IPS DF 6.9 (cell line): ENCODE data around the gene SORCS2.

Source experiments
- DNase-seq: peaks from one replicate; pipeline ENCODE4 v3.0.0-alpha.2; 2013; ENCODE audit warnings: low read depth, low spot score
- H3K27ac ChIP-seq: one replicate; pipeline ENCODE4 v1.5.1; 2013; ENCODE audit warnings: low read length, control low read depth
- H3K27me3 ChIP-seq: 2 replicates; pipeline ENCODE4 v1.6.1; 2013; ENCODE audit warnings: mild to moderate bottlenecking, low read length; ENCODE audit not compliant: control insufficient read depth, insufficient read depth
- H3K36me3 ChIP-seq: 2 replicates; pipeline ENCODE4 v1.6.1; 2013; ENCODE audit warnings: low read length; ENCODE audit not compliant: control insufficient read depth, insufficient read depth
- H3K4me1 ChIP-seq: 2 replicates; pipeline ENCODE4 v1.6.1; 2013; ENCODE audit warnings: low read length; ENCODE audit not compliant: control insufficient read depth, insufficient read depth
- H3K4me3 ChIP-seq: 2 replicates; pipeline ENCODE4 v1.5.1; 2013; ENCODE audit warnings: mild to moderate bottlenecking, low read length
- H3K9me3 ChIP-seq: 2 replicates; pipeline ENCODE4 v1.6.1; 2013; ENCODE audit warnings: low read length, inconsistent platforms; ENCODE audit not compliant: control insufficient read depth, insufficient read depth
- WGBS: extraction: QIAGEN DNeasy Blood & Tissue Kit; methylation state at CpG from one replicate; pipeline ENCODE4 v1.1.7; 2013; ENCODE audit warnings: mixed read lengths, missing lambda C conversion rate; ENCODE audit not compliant: insufficient read length, insufficient coverage; 5-methylcytosine and 5-hydroxymethylcytosine counted together

SORCS2 gene

DNA sequence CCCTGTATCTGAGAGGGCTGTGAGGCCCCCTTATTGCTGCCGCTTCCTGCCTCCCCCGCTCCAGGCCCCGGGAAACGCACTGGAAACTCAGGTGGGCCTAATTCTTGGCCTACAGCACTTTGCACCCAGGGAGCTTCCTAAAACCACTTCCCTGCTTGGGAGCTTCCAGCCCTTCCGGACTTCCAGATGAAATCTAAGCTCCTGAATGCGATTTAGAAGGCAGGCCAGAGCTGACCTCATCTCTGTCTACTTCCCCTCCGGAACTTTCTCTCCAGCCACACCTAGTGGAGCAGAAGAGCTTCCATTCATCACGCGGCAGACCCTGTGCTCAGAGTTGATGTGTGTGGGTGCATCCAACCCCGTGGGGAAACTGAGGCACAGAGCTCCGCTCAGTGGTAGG lies 84.2 kb downstream of the SORCS2 start:
- Histone ChIP-seq H3K27ac (no peak overlapping the region), H3K27me3 (no peaks in the 10 kb centered on the region), H3K36me3 (no peaks in the 10 kb centered on the region), H3K4me3 (no peak overlapping the region), H3K4me1 (no peaks in the 10 kb centered on the region), H3K9me3 (no peaks in the 10 kb centered on the region)
- WGBS: no CpG with 5 or more reads among the region's 11 CpGs
- no peak for DNase-seq

DNA sequence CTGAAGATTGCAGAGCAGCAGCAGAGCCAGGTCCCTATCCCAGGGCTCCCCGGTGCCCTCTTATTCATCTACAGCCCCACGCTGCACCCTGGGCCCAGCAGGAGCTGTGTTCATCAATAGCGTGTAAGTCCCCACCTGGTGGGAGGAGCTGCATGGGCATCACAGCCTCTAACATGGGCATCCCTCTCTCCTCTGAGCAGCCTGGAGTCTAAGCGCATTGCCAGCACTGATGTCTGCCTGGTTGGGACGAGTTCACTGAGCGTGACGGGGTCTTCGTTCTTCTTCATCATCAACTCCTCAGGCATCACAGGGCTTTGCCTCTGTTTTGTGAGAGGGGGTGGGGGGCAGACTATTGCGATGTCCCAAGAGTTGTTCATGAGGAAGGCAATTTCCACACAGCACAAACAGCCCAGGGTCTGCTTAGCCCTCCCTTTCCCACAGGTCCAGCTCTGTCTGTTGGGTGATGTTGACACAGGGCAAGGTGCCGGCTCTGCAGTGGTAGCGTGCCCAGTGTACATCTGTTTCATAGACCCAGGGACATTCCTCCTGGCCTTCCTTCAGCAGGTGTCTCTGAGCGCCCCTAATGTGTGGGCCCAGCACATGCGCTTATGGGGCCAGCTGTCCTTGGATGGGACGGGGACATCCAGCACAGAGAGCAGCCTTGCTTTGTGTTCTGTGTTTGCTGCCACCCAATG lies 85.9 kb downstream of the SORCS2 start:
- no peaks in the 10 kb centered on the region for H3K9me3 ChIP-seq
- no peak overlapping the region for H3K27ac ChIP-seq
- H3K4me3 ChIP-seq: no peak overlapping the region
- no peak for DNase-seq
- H3K4me1 ChIP-seq: no peaks in the 10 kb centered on the region
- WGBS: no CpG with 5 or more reads among the region's 14 CpGs
- H3K36me3 ChIP-seq: no peaks in the 10 kb centered on the region
- no peaks in the 10 kb centered on the region for H3K27me3 ChIP-seq

DNA sequence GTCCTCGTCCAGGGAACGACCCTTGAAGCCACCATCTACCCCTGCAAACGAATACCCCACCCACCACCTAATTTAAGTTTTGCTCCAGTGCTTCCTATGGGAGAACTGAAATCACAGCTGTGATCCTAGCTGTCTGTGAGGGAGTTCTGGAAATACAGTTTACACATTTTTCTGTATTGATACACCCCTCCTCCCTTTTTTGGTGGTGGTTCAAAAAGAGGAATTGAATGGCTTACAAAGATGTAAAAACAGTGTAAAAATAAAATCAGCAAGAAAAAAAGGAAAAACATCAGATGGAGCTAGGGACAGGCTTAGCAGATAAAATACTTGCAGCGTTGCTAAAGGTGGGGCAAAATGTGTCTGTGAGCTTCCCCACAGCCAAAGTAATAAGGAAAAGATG lies 86.6 kb downstream of the SORCS2 start:
- no peak overlapping the region for H3K27ac ChIP-seq
- H3K36me3 ChIP-seq: no peaks in the 10 kb centered on the region
- H3K4me1 ChIP-seq: no peaks in the 10 kb centered on the region
- no peaks in the 10 kb centered on the region for H3K9me3 ChIP-seq
- no peak overlapping the region for H3K4me3 ChIP-seq
- H3K27me3 ChIP-seq: no peaks in the 10 kb centered on the region
- WGBS: no CpG with 5 or more reads among the region's 4 CpGs
- DNase-seq: no peak

DNA sequence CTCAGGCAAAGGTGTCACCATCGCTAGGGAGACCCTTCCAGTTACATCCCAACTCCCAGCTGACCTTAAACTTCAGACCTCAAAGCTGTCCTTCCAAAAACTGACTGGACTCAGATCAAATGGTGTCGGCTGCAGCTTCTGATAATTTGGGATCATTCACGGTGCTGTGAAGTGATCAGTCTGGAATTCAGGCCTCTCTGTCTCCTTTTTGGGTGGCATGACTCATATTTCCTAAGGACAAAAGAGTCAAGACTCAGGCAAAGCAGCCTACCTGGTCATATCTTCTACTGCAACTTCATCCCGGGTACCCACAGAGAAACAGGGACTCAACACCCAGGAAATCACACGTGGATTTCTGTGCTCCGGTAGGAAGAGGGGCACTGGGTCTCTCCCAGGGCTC lies 87.6 kb downstream of the SORCS2 start:
- no peaks in the 10 kb centered on the region for H3K4me1 ChIP-seq
- no peak overlapping the region for H3K4me3 ChIP-seq
- H3K27ac ChIP-seq: no peak overlapping the region
- no peaks in the 10 kb centered on the region for H3K9me3 ChIP-seq
- DNase-seq: no peak
- no peaks in the 10 kb centered on the region for H3K27me3 ChIP-seq
- WGBS: no CpG with 5 or more reads among the region's 6 CpGs
- no peaks in the 10 kb centered on the region for H3K36me3 ChIP-seq

DNA sequence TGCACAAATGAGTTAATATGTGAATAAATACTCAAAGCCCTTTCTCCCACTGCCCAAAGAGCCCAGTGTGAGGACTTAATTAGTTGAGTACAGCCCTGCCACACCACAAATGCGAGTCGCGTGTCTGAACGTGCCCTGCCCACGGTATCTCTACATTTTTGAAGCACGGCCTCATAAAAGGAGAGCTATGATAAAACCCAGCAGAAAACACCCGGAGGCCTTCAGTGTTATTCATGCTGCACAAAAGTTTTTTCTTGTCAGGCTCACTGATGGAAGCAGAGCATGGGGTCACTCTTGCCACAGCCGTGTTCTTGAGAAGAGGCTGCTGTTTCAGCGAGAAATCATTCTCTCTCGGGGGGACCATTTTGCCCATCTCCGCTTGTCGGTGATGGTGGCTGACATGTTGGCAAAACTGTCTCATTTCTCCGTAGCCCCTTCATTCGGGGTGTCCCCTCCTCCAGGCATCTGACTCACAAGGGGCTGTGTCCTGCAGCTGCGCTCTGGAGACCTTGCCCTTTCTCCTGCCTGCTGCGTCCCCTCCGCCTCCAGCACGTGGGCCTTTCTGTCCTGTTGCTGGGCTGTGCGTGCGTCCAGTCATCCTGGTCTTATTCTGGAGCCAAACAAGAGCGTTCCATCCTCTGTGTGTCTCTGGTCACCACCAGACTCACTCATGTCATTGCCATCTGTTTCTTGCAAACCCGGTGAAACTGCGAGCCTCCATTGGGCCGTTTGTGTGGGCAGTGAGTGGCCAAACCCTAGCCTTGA lies 88.8 kb downstream of the SORCS2 start:
- Histone ChIP-seq H3K9me3 (no peaks in the 10 kb centered on the region), H3K4me3 (no peak overlapping the region), H3K27me3 (no peaks in the 10 kb centered on the region), H3K36me3 (no peaks in the 10 kb centered on the region), H3K27ac (no peak overlapping the region), H3K4me1 (no peaks in the 10 kb centered on the region)
- no peak for DNase-seq
- no CpG with 5 or more reads among the region's 24 CpGs for WGBS

DNA sequence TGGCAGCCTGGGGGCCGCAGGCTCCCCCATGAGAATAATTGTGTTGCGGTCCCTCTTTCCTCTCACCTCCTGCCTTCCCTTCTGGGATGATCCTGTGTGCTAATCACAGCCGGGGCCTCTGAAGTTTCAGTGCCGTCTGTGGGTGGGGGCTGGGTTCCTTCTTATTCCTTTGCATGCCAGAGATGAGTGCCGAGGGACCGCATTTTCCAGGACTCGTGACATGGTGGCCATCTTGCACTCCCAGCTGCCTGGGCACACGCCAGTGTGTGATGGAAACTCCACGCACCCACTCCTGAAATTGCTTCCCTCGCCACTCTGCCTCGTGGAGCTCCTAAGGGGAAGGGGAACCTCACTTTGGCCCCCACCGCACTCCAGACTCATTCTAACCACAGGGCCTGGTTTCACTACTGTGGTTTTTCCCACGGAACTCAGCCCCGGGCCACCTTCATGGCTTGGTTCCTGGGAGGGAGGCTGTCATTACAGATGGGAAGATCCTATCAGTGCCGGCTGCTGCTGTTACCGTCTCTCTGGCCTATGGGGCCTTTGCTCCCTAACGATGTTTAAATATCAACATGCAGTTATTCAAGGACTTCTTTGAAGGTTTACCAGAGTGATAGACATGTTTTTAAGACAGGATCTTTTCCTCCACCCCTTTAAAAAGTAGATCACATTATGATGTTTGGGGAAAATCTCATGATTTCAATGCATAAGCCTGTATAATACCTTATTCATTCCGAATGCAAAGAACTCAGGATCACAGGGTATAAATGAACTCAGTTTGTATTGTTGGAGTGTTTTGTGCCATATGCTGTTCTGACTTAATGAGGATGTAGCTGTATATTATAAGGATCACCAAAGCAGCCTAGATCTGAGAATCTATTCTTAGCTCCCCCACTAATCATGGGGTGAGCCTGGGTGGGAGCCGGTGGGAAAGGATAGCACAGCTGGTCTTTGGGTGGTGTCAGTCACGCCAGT lies 89.6 kb downstream of the SORCS2 start:
- H3K27me3 ChIP-seq: no peaks in the 10 kb centered on the region
- no CpG with 5 or more reads among the region's 20 CpGs for WGBS
- H3K36me3 ChIP-seq: no peaks in the 10 kb centered on the region
- no peak overlapping the region for H3K4me3 ChIP-seq
- H3K4me1 ChIP-seq: no peaks in the 10 kb centered on the region
- DNase-seq: no peak
- H3K27ac ChIP-seq: no peak overlapping the region
- H3K9me3 ChIP-seq: no peaks in the 10 kb centered on the region

DNA sequence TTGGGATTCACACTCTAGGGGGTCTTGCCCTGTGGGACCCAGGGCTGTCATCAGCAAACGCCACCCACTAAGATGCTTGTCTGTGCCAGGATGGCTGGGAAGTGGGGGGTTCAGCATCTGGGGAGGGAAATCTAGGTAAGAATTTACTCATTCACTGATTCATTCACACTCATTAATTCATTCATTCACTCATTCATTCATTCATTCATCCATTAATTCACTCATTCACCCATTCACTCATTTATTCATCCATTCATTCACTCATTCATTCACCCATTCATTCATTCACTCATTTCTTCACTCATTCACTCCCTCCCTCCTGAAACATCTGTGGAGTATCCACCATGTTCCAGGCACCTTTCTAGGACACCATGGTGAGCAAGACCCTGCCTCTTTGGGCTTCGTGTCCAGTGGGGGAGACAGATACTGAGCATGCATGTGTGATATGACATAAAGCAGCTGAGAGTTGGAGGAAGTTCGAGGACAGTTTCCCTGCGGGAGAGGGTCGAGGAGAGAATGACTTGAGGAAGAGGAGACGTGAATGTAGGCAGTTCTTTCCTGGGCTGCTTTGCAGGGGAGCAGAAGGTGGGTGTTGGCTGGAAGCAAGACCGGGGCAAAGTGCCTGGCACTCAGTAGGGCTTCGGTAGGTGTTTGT lies 90.6 kb downstream of the SORCS2 start:
- Histone ChIP-seq H3K27ac (no peak overlapping the region), H3K27me3 (no peaks in the 10 kb centered on the region), H3K4me1 (no peaks in the 10 kb centered on the region), H3K36me3 (no peaks in the 10 kb centered on the region), H3K4me3 (no peak overlapping the region), H3K9me3 (no peaks in the 10 kb centered on the region)
- whole genome bisulfite sequencing: no CpG with 5 or more reads among the region's 8 CpGs
- DNase-seq: no peak

DNA sequence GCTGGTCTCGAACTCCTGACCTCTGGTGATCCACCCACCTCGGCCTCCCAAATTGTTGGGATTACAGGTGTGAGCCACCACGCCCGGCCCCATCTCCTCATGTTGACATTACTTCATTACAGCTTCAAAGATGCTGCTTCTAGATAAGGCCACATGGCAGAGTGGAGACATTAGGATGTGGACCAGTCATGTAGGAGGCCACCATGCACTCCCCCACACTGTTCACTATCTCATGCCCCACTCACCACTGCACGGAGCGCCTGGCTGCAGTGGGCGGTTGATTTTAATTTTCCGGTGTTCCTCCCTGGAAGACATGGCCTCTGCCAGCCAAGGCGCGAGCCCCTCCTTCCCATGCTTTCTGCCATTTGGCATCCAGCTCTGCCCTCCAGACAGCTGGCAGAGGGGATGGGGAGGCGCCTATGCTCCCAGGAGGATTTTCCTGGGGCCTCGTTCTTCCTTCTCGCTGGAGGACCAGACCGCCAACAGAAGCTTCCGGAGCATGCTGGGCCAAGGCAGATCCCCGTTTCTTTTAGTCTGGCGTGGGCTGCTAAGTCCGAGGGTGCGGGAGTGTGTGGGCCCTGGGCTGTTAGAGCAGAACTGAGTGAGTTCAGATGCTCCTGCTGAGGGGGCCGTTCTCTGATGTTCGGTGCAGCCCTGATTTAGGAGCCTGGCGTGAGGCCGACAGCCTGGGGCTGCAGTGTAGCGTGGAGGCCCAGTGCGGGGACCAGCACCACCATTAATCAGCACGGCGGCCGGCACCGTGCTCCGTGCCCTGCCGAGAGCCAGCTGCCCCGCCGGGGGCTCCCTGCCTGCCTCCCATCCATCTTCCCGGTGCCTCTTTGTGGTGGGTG lies 93.1 kb downstream of the SORCS2 start:
- Histone ChIP-seq H3K27ac (no peak overlapping the region), H3K27me3 (no peaks in the 10 kb centered on the region), H3K4me1 (no peaks in the 10 kb centered on the region), H3K4me3 (no peak overlapping the region), H3K36me3 (no peaks in the 10 kb centered on the region), H3K9me3 (no peaks in the 10 kb centered on the region)
- no CpG with 5 or more reads among the region's 34 CpGs for WGBS
- DNase-seq: no peak

DNA sequence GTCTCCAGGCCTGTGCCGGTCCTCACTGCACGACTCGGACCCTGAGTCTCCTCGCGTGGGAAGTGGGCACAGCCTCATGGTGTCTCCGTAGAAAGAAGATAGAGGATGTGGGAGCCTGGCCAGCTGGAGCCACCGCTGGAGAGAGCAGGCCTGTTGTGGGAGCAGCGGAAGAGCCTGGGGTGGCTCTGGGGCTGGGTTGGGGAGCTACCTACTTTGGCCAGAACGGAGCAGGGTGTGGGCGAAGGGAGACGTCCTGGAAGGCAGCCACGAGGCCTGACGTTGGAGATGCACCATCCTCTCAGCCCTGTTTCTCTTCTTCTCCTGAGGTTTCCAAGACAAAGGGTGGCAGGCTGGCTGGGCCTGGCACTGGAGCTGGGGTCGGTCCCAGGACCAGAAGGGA lies 93.8 kb downstream of the SORCS2 start:
- Histone ChIP-seq H3K9me3 (no peaks in the 10 kb centered on the region), H3K36me3 (no peaks in the 10 kb centered on the region), H3K27ac (no peak overlapping the region), H3K4me3 (no peak overlapping the region), H3K4me1 (no peaks in the 10 kb centered on the region), H3K27me3 (no peaks in the 10 kb centered on the region)
- WGBS: no CpG with 5 or more reads among the region's 14 CpGs
- no peak for DNase-seq
